SK-N-SH (cell line): Measurements from ENCODE around the gene PITPNM1. TPM values are rescaled to one million over a fixed set of nuclear protein-coding genes. Genes with fewer than 3 reads are reported as not detected.

Experiments
- CTCF ChIA-PET: fragments of 300-600, 350-600 bp; formaldehyde crosslinking; extraction: SDS; loops from one replicate; lab custom pipeline; 2021; lab: Yijun Ruan, JAX
- POLR2A ChIA-PET: fragments of 350-600 bp; sonication (Branson Sonifier 250); formaldehyde crosslinking; extraction: SDS; loops from one replicate; lab custom pipeline; 2020; ENCODE audit warnings: antibody characterized with exemption, inconsistent platforms; lab: Yijun Ruan, JAX
- DNase-seq: peaks from one replicate; pipeline ENCODE4 v3.0.0; 2012
- H2AFZ ChIP-seq: fragments of 200-600 bp; sonication (generic); 2 replicates; pipeline ENCODE4 v1.8.1; 2016; ENCODE audit warnings: antibody characterized with exemption, mild to moderate bottlenecking, low read depth
- H3F3A ChIP-seq: fragments of 200-600 bp; sonication (generic); replicated peaks from 2 replicates; pipeline ENCODE3; 2016; ENCODE audit warnings: antibody characterized with exemption, mild to moderate bottlenecking; ENCODE audit not compliant: insufficient read depth
- H3K27ac ChIP-seq, 2 experiments: fragments of 200-500 bp in 1 of 2; fragments of 200-600 bp in 1 of 2; sonication (Bioruptor generic) in 1 of 2; sonication (generic), shearing (Covaris generic) in 1 of 2; 2 replicates each; pipeline versions ENCODE4 v1.5.1 to v1.6.1; 2014 to 2016; ENCODE audit warnings: low read depth in 2 of 2, inconsistent platforms in 1 of 2, low read length in 1 of 2, mild to moderate bottlenecking in 1 of 2, mixed read lengths in 1 of 2
- H3K27me3 ChIP-seq: fragments of 200-600 bp; sonication (generic), shearing (Covaris generic); 2 replicates; pipeline ENCODE4 v1.6.1; 2016; ENCODE audit warnings: mixed run types; ENCODE audit not compliant: insufficient read depth
- H3K36me3 ChIP-seq, 2 experiments: fragments of 200-500 bp in 1 of 2; fragments of 200-600 bp in 1 of 2; sonication (Bioruptor generic) in 1 of 2; sonication (generic) in 1 of 2; replicated peaks in 1 of 2; 2 replicates each; pipeline versions ENCODE3 to v1.5.1; 2014 to 2016; ENCODE audit warnings: low read length in 1 of 2, mild to moderate bottlenecking in 1 of 2; ENCODE audit not compliant: insufficient read depth in 2 of 2, control insufficient read depth in 1 of 2
- H3K4me1 ChIP-seq, 2 experiments: fragments of 200-500 bp in 1 of 2; fragments of 200-600 bp in 1 of 2; sonication (Bioruptor generic) in 1 of 2; sonication (generic), shearing (Covaris generic) in 1 of 2; 2 replicates each; pipeline versions ENCODE4 v1.5.1 to v1.6.1; 2014 to 2016; ENCODE audit warnings: low read depth in 1 of 2, low read length in 1 of 2, mixed run types in 1 of 2; ENCODE audit not compliant: insufficient read depth in 2 of 2, control insufficient read depth in 1 of 2
- H3K4me2 ChIP-seq: fragments of 200-600 bp; sonication (generic), shearing (Covaris generic); 2 replicates; pipeline ENCODE4 v1.6.1; 2017; ENCODE audit warnings: mixed run types
- H3K4me3 ChIP-seq, 2 experiments: fragments of 200-500 bp in 1 of 2; fragments of 200-600 bp in 1 of 2; sonication (Bioruptor generic) in 1 of 2; sonication (generic), shearing (Covaris generic) in 1 of 2; 2 replicates each; pipeline versions ENCODE4 v1.5.1 to v1.8.1; 2014 to 2016; ENCODE audit warnings: low read depth in 2 of 2, inconsistent platforms in 1 of 2, low read length in 1 of 2, mild to moderate bottlenecking in 1 of 2, mixed read lengths in 1 of 2, moderate library complexity in 1 of 2
- H3K79me2 ChIP-seq: fragments of 200-600 bp; sonication (generic); 2 replicates; pipeline ENCODE4 v1.8.1; 2017; ENCODE audit warnings: mild to moderate bottlenecking; ENCODE audit not compliant: insufficient read depth
- H3K9ac ChIP-seq: fragments of 200-600 bp; sonication (generic); 2 replicates; pipeline ENCODE4 v1.6.1; 2017; ENCODE audit warnings: mixed run types
- H3K9me2 ChIP-seq: fragments of 200-600 bp; sonication (generic); 2 replicates; pipeline ENCODE4 v1.6.1; 2017; ENCODE audit warnings: mixed run types
- H3K9me3 ChIP-seq: fragments of 200-600 bp; sonication (generic); 2 replicates; pipeline ENCODE4 v1.6.1; 2017; ENCODE audit warnings: mixed run types, mild to moderate bottlenecking, moderate library complexity
- H4K20me1 ChIP-seq: fragments of 200-600 bp; sonication (generic); 2 replicates; pipeline ENCODE4 v1.6.1; 2017; ENCODE audit warnings: mild to moderate bottlenecking, mixed run types; ENCODE audit not compliant: insufficient read depth
- CHD2 ChIP-seq: fragments of 150-350 bp; IDR thresholded peaks from 2 replicates; pipeline ENCODE4 v1.6.1; 2018; ENCODE audit warnings: low read length; ENCODE audit not compliant: partially characterized antibody
- EP300 ChIP-seq, 2 experiments: IDR thresholded peaks; 2 replicates each; pipeline versions ENCODE4 v1.4.0 to v1.6.1; 2012; ENCODE audit warnings: borderline replicate concordance in 1 of 2, low read depth in 1 of 2, low read length in 1 of 2
- EZH2phosphoT487 ChIP-seq: fragments of 200-600 bp; sonication (generic); IDR thresholded peaks from 2 replicates; pipeline ENCODE4 v1.6.1; 2017; ENCODE audit warnings: low read depth, mixed run types, mild to moderate bottlenecking, antibody characterized with exemption, moderate library complexity, borderline replicate concordance
- FOSL2 ChIP-seq: IDR thresholded peaks from 2 replicates; pipeline ENCODE4 v1.4.0; 2012; ENCODE audit warnings: low read depth, mild to moderate bottlenecking, moderate library complexity, borderline replicate concordance
- FOXJ3 ChIP-seq: sonication (generic); formaldehyde crosslinking; IDR thresholded peaks from 2 replicates; pipeline ENCODE4 v1.5.1; 2020; ENCODE audit warnings: mild to moderate bottlenecking, missing genetic modification reagents
- FOXM1 ChIP-seq: IDR thresholded peaks from 2 replicates; pipeline ENCODE4 v1.4.0; 2012; ENCODE audit warnings: low read depth, mild to moderate bottlenecking
- MEF2A ChIP-seq: IDR thresholded peaks from 2 replicates; pipeline ENCODE4 v1.4.0; 2012; ENCODE audit warnings: low read depth, borderline replicate concordance
- MXI1 ChIP-seq: IDR thresholded peaks from 2 replicates; pipeline ENCODE4 v1.6.1; 2012; ENCODE audit warnings: mild to moderate bottlenecking, low read depth, low read length, improper control_type of control experiment
- NFIC ChIP-seq: IDR thresholded peaks from 2 replicates; pipeline ENCODE4 v1.4.0; 2012; ENCODE audit warnings: borderline replicate concordance
- SMC3 ChIP-seq: IDR thresholded peaks from 2 replicates; pipeline ENCODE4 v1.6.1; 2012; ENCODE audit warnings: low read depth, low read length, improper control_type of control experiment
- TEAD4 ChIP-seq: IDR thresholded peaks from 2 replicates; pipeline ENCODE4 v1.4.0; 2012; ENCODE audit warnings: mild to moderate bottlenecking, borderline replicate concordance; ENCODE audit not compliant: insufficient read depth
- YY1 ChIP-seq: IDR thresholded peaks from 2 replicates; pipeline ENCODE4 v1.4.0; 2012; ENCODE audit warnings: low read depth, mild to moderate bottlenecking
- WGBS: methylation state at CpG from one replicate; pipeline ENCODE4 v1.1.6; 2017; ENCODE audit warnings: low lambda C conversion rate; 5-methylcytosine and 5-hydroxymethylcytosine counted together
- polyA plus RNA-seq, 3 experiments: library from polyadenylated mRNA; depleted of rRNA; stranded (reverse); fragments of >200 nt; gene quantifications; 2 replicates each; pipeline ENCODE4 v1.2.3, GENCODE V29; 2012
- TF ChIP-seq, protein P1 (sequence below): fragments of 150-350 bp; IDR thresholded peaks from 2 replicates; pipeline ENCODE4 v1.6.1; 2016; ENCODE audit warnings: mild to moderate bottlenecking, low read depth, low read length
- TF ChIP-seq, protein P2 (sequence below): IDR thresholded peaks from 2 replicates; pipeline ENCODE4 v1.4.0; 2012; ENCODE audit warnings: low read depth
- TF ChIP-seq, protein P3 (sequence below): IDR thresholded peaks from 2 replicates; pipeline ENCODE4; 2012
- TF ChIP-seq, protein P4 (sequence below): IDR thresholded peaks from 2 replicates; pipeline ENCODE4 v1.6.1; 2012; ENCODE audit warnings: mild to moderate bottlenecking, low read depth, low read length, moderate library complexity

PITPNM1 gene
- polyA plus RNA-seq, 1 of the 3 experiments (the other 2 are of a cell fraction): 24.2 TPM

DNA sequence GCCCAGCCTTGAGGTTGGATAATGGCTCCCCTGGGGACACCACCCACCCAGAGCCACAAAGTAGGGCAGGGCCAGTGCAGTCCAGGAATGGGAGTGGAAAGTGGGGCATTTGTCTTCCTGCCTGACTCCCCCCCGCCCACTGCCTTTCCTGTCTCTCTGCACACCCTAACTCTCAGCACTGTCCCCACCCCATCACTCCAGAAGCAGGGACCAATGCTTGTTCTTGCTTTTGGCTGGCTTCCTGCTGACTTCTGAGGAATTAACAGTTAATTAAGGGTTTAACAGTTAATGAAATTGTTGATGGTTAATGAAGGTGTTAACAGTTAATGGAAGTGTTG, 4.7 kb downstream of the PITPNM1 start (continued):
- TF ChIP-seq CHD2 (no peak), SMC3 (no peak), YY1 (no peak), NFIC (no peak)
- TF ChIP-seq, protein P1, sequence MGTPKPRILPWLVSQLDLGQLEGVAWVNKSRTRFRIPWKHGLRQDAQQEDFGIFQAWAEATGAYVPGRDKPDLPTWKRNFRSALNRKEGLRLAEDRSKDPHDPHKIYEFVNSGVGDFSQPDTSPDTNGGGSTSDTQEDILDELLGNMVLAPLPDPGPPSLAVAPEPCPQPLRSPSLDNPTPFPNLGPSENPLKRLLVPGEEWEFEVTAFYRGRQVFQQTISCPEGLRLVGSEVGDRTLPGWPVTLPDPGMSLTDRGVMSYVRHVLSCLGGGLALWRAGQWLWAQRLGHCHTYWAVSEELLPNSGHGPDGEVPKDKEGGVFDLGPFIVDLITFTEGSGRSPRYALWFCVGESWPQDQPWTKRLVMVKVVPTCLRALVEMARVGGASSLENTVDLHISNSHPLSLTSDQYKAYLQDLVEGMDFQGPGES: no peak
- TF ChIP-seq, all 33 proteins: peak for 0

DNA sequence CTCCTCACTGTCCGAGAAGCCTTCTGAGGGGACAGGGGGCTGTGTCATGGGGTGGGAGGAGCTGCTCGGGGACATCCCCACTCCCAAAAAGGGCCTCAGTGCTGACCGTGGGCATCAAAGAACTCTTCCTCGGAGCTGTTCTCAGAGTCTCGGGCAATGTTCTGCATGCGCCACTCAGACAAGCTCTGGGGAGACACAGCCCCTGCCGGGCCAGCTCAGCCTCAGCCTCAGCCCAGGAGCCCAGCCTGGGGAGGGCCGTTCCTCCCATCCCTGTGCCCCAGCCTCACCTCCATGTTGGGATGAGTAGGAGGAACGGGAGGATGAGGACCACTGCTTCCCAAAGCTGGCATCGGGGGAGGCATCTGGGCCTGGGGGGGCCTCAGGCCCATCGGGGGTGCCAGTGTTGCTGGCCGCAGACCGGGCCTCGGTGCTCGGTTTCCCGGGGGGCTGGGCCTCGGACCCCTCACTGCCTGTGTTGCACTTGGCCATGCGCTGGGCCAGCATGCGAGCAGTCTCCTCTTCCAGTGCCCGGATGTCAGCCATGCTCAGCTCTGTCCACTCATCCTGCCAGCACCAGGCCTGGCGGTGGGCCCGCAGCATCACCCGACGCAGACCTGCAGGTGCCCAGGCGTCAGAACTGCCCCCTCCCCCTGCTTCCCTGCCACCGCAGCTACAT, 5.2 kb downstream of the PITPNM1 start:
- ChIA-PET CTCF (interaction anchor here (0.5 kb wide), 1 partner anchor 487 kb away, joined by 3 read pairs; no protein-coding TSS in a partner anchor), POLR2A (interaction anchor here (0.6 to 1.1 kb wide), 2 partner anchors 9 to 1061 kb away, joined by 3 to 5 read pairs; partner anchors contain the start of gene MRPL11)
- Histone ChIP-seq H3K9me3 (no peaks in the 10 kb centered on the region), H3K4me1 (peaks cover 0 to 7% of the 10 kb centered on the region in 2 experiments; a peak in 1 of 4 replicates), H2AFZ (no peak overlapping the region), H3K36me3 (peaks cover 10 to 16% of the 10 kb centered on the region in 2 experiments), H3K4me2 (no peak overlapping the region), H3K9me2 (no peaks in the 10 kb centered on the region), H4K20me1 (peaks cover 13% of the 10 kb centered on the region), H3F3A (peaks cover 2% of the 10 kb centered on the region), H3K4me3 (no peak overlapping the region), H3K79me2 (peaks cover 14% of the 10 kb centered on the region), H3K27ac (no peak overlapping the region), H3K9ac (no peak overlapping the region)
- no peak for DNase-seq
- 86% methylated on average over 8 of the region's 26 CpGs for WGBS
- TF ChIP-seq FOXM1 (no peak), MXI1 (no peak), EZH2phosphoT487 (no peak)
- TF ChIP-seq, all 33 proteins: peak for 0
- H3K27me3 ChIP-seq: no peaks in the 10 kb centered on the region

DNA sequence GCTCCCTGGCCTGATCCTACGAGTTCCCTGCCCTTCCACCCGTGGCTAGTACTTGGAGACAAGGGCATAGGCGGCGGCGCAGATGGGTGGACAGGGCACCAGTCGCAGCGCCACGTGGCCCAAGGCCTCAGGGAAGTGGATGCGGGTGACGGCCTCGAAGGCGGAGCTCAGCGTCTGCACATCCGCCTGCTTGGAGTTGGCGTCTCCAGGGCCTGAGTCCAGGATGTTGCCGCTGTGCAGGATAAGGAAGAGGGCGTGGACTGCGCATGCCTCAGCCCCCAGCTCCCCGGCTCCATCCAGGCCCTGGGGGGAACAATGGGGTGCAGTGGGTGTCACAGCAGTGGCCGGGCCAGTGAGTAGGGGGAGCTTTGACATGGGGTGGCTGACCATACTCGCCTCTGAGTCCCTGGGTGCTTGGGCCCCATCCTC, 6.6 kb downstream of the PITPNM1 start:
- Histone ChIP-seq H3K4me3 (no peak overlapping the region), H3K27ac (no peak overlapping the region), H3K9me3 (no peaks in the 10 kb centered on the region), H3K79me2 (peaks cover 9% of the 10 kb centered on the region), H3K9me2 (no peaks in the 10 kb centered on the region), H2AFZ (no peak overlapping the region), H3K27me3 (no peaks in the 10 kb centered on the region), H3K4me1 (peaks cover 0 to 3% of the 10 kb centered on the region in 2 experiments; a peak in 1 of 4 replicates), H3K4me2 (no peak overlapping the region), H3K36me3 (peaks cover 10 to 20% of the 10 kb centered on the region in 2 experiments), H4K20me1 (peaks cover 10% of the 10 kb centered on the region), H3F3A (peaks cover 2% of the 10 kb centered on the region), H3K9ac (no peak overlapping the region)
- POLR2A ChIA-PET: no interaction called here
- DNase-seq: no peak
- 97% methylated on average over 17 of the region's 21 CpGs for WGBS
- CTCF ChIA-PET: no interaction called here
- TF ChIP-seq SMC3 (no peak), EZH2phosphoT487 (no peak), FOXJ3 (CRISPR knock-in tag) (no peak), TEAD4 (no peak), EP300 (IDR thresholded peaks at IDR 0.05; ENCODE audit: borderline replicate concordance in 1 of 2, low read depth in 1 of 2, low read length in 1 of 2) (no peak), FOSL2 (no peak), MXI1 (no peak), MEF2A (no peak)
- TF ChIP-seq, protein P2, sequence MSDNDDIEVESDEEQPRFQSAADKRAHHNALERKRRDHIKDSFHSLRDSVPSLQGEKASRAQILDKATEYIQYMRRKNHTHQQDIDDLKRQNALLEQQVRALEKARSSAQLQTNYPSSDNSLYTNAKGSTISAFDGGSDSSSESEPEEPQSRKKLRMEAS: no peak
- TF ChIP-seq, protein P3, sequence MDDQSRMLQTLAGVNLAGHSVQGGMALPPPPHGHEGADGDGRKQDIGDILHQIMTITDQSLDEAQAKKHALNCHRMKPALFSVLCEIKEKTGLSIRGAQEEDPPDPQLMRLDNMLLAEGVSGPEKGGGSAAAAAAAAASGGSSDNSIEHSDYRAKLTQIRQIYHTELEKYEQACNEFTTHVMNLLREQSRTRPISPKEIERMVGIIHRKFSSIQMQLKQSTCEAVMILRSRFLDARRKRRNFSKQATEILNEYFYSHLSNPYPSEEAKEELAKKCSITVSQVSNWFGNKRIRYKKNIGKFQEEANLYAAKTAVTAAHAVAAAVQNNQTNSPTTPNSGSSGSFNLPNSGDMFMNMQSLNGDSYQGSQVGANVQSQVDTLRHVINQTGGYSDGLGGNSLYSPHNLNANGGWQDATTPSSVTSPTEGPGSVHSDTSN: no peak
- TF ChIP-seq, protein P4, sequence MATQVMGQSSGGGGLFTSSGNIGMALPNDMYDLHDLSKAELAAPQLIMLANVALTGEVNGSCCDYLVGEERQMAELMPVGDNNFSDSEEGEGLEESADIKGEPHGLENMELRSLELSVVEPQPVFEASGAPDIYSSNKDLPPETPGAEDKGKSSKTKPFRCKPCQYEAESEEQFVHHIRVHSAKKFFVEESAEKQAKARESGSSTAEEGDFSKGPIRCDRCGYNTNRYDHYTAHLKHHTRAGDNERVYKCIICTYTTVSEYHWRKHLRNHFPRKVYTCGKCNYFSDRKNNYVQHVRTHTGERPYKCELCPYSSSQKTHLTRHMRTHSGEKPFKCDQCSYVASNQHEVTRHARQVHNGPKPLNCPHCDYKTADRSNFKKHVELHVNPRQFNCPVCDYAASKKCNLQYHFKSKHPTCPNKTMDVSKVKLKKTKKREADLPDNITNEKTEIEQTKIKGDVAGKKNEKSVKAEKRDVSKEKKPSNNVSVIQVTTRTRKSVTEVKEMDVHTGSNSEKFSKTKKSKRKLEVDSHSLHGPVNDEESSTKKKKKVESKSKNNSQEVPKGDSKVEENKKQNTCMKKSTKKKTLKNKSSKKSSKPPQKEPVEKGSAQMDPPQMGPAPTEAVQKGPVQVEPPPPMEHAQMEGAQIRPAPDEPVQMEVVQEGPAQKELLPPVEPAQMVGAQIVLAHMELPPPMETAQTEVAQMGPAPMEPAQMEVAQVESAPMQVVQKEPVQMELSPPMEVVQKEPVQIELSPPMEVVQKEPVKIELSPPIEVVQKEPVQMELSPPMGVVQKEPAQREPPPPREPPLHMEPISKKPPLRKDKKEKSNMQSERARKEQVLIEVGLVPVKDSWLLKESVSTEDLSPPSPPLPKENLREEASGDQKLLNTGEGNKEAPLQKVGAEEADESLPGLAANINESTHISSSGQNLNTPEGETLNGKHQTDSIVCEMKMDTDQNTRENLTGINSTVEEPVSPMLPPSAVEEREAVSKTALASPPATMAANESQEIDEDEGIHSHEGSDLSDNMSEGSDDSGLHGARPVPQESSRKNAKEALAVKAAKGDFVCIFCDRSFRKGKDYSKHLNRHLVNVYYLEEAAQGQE: no peak
